ENCODE measurements around the gene PER3.

GRCh38 chr1:7795406-7795805 is 11.3 kb downstream of the PER3 start:
- TF ChIP-seq, protein P1, sequence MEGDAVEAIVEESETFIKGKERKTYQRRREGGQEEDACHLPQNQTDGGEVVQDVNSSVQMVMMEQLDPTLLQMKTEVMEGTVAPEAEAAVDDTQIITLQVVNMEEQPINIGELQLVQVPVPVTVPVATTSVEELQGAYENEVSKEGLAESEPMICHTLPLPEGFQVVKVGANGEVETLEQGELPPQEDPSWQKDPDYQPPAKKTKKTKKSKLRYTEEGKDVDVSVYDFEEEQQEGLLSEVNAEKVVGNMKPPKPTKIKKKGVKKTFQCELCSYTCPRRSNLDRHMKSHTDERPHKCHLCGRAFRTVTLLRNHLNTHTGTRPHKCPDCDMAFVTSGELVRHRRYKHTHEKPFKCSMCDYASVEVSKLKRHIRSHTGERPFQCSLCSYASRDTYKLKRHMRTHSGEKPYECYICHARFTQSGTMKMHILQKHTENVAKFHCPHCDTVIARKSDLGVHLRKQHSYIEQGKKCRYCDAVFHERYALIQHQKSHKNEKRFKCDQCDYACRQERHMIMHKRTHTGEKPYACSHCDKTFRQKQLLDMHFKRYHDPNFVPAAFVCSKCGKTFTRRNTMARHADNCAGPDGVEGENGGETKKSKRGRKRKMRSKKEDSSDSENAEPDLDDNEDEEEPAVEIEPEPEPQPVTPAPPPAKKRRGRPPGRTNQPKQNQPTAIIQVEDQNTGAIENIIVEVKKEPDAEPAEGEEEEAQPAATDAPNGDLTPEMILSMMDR (IDR thresholded peaks at IDR 0.05; ENCODE audit: low read depth, low read length, missing input control): no peak
- TF ChIP-seq REST (IDR thresholded peaks at IDR 0.05): no peak
- no peak for TF ChIP-seq ATF3 (IDR thresholded peaks at IDR 0.05)
- no peak for TF ChIP-seq YY1 (IDR thresholded peaks at IDR 0.05)
- TF ChIP-seq JUND (IDR thresholded peaks at IDR 0.05): no peak
- TF ChIP-seq GABPA (IDR thresholded peaks at IDR 0.05 in 1 of 2, conservative IDR thresholded peaks at IDR 0.05 in 1 of 2): no peak
- TF ChIP-seq TAF1 (conservative IDR thresholded peaks at IDR 0.05): no peak
- TF ChIP-seq, protein P2, sequence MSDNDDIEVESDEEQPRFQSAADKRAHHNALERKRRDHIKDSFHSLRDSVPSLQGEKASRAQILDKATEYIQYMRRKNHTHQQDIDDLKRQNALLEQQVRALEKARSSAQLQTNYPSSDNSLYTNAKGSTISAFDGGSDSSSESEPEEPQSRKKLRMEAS (IDR thresholded peaks at IDR 0.05): no peak
- no peak for TF ChIP-seq EGR1 (IDR thresholded peaks at IDR 0.05; ENCODE audit: low read depth in 2 of 2)
- TF ChIP-seq HNF4A (conservative IDR thresholded peaks at IDR 0.05): no peak
